NCI-H2227 (cell line): ENCODE results near the gene NPAS2.

Experiments
- DNase-seq: peaks from one replicate; lab custom pipeline; 2025; ENCODE audit not compliant: unreplicated experiment; lab: John Stamatoyannopoulos, UW

The NPAS2 gene, protein sequence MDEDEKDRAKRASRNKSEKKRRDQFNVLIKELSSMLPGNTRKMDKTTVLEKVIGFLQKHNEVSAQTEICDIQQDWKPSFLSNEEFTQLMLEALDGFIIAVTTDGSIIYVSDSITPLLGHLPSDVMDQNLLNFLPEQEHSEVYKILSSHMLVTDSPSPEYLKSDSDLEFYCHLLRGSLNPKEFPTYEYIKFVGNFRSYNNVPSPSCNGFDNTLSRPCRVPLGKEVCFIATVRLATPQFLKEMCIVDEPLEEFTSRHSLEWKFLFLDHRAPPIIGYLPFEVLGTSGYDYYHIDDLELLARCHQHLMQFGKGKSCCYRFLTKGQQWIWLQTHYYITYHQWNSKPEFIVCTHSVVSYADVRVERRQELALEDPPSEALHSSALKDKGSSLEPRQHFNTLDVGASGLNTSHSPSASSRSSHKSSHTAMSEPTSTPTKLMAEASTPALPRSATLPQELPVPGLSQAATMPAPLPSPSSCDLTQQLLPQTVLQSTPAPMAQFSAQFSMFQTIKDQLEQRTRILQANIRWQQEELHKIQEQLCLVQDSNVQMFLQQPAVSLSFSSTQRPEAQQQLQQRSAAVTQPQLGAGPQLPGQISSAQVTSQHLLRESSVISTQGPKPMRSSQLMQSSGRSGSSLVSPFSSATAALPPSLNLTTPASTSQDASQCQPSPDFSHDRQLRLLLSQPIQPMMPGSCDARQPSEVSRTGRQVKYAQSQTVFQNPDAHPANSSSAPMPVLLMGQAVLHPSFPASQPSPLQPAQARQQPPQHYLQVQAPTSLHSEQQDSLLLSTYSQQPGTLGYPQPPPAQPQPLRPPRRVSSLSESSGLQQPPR

DNA sequence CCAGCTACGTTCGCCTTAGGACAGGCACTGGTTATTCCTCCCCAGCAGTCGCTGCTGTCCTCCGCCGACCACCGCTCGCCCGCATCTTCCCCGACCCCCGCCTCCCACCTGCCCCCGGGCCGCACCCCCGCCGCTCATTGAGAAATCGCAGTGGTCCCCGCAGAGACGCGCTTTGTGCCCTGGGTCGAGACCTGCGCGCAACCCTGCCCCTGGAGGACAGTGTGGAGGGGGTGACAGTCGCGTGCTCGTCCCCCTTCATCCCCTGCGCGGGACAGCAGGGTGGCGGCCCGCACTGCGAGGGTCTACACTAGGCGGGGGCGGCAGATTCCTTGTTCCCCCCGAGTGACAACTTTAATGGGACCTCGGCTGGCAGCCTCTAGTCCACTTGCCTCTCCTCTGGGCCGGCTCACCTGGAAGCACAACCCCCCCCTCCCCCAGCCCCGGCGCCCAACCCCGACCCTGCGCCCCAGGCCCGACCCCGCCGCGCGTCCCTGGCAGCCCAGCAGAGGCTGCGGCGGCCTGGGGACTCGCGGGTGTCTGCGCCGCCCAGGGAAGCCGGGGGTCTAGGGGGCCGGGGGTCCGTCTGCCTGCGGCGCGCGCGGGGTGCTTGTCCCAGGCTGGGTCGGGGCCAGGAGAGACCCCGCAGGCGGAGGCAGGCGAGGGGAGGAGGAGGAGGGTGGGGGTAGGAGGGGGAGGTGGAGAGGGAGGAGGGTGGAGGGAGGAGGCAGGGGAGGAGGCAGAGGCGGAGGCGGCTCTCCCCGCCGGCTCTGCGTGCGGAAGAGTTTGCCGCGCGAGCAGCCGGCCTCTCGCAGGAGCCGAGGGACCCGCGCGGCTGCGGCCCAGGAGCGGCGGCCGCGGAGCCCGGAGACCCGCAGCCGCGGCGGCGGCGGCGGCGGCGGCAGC is at the start of gene NPAS2:
Gene NPAS2 (plus strand): TSS at position 770 of the 903 bp plus-strand sequence. CDS start 84,616 bp downstream, outside the sequence.
- DNase-seq: peak; percentile 39

DNA sequence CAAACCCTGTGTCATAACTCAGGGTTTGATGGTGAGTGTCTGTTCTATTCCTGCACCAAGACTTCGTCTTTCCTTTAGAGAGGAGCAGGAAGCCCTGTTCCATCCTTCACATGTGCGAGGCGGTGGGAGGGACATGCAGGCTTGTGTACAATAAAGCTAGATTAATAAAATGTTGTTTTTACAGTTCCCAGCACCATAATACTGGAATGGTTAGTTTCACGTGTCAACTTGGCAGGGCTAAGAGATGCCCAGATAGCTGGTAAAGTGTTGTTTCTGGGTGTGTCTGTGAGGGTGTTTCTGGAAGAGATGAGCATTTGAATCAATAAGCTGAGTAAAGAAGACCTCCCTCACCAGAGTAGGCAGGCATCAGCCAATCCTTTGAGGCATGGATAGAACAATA is 48.8 kb upstream of the NPAS2 start:
- DNase-seq: no peak

DNA sequence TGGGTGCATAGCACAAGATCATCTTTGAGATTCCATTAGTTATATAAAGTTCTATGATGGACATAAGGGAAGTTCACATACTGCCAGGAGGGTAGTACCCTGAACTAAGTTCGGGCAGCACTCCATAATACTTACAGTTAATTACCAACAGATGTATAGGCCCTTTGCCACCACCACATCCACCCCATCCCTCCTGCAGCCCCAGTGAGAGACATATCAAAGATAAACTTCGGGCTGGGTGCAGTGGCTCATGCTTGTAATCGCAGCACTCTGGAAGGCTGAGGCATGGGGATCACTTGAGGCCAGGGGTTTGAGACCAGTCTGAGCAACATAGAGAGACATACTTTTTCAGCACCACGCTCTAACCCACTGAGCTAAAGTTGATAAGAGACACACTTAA is 46.4 kb upstream of the NPAS2 start:
- DNase-seq: no peak

DNA sequence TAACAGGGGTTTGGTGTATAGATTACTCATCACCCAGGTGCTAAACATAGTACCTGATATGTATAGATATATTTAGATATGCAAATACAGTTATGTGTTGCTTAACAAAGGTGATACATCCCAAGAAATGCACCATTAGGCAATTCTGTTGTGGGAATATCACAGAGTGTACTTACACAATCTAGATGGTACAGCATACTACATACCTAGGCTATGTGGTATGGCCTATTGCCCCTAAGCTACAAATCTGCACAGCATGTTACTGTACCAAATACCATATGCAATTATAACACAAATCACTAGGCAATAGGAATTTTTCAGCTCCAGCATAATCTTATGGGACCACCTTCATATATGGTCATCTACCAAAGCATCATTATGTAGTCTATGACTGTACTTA is 43.5 kb upstream of the NPAS2 start:
- no peak for DNase-seq

DNA sequence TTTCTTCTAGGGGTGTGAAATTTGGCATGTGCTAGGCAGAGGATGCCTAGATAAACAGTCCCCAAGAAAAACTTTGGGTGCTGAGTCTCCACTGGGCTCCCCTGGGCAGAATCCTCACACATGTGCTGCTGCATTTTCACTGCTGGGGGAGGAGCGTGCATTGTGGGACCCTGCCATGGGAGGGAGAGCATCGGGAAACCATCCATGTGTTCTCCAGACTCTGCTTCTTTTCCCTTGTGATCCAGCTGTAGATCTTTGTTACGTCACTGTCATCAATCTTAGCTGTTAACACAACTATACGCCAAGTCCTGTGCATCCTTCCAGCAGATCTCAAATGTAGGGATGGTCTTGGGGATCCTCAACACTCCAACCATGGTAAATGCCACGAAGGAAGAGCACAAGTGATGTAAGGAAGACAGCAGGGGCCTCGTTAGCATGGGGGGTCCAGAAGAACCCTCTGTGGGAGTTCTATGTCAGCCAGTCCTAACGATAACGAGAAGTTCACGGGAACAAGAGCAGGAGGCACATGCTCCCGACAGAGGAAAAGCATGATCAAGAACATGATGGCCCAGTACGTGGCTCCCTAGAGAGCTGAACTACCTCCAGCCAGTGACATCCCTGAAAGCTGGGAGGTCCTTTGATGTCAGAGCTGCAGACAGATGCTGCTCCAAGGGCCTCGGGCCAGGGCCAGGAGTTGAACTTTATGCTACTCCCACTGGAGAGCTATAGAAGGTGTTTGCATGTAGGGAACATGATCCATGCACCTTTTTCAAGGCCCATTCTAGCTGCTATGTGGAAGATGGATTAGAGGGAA is 41.1 kb upstream of the NPAS2 start:
- no peak for DNase-seq

DNA sequence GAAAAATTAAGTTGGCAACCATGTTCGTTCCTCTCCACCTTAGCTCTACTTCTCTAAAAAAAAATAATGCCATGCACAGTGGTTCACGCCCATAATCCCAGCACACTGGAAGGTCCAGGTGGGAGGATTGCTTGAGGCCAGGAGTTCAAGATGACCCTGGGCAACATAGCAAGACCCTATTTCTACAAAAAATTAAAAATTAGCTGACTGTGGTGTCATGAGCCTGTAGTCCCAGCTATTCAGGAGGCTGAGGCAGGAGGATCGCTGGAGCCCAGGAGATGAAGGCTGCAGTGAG is 40.1 kb upstream of the NPAS2 start:
- DNase-seq: no peak

DNA sequence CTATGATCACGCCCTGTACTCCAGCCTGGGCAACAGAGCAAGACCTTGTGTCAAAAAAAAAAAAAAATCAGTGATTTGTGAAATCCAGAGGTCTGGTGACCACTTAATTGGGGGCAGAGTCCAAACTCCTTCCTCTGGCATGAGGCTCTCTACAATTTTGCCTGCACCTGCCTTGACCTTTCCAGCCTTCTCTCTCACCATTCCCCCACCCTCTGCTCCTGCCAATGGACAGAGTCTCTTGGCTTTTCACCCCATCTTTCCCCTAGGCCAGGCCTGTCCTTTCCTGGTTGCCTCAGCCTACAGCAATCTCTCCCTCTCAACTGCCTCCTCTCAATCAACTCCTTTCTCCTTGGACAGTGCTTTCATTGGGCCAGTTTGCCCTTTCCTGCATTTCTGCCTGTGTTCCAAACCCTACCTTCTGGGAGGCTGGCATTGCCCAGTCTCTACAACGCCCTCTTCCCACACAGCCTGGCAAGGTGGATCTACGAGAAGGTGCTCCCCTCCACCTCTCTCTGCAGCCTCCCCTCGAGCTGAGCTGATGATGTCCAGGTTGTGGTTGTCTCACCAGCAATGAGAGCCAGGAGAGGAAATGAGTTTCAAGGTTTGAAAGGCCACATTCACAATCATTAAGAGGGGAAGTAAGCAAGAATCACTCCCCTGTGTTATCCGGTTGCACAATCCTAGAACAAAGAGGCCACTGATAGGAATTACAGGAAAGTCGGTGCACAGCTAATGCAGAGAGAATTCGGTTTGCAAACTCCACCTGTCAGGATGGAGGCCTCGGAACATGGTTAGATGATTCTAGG is 39.5 kb upstream of the NPAS2 start:
- no peak for DNase-seq

DNA sequence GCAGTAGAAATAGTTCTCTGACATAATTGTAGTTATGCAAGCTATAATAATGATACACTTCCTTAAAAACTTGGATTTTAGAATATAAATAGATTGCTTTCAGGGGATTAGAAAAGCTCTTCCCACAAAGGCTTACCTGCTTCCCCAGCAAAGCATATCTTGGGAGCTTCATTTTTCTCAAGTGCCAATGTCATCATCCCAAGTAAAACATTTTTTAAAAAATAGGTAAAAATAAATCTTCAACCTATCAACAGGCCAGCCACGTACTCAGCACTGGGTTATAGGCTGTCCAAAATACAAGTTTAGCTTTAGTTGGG is 39.0 kb upstream of the NPAS2 start:
- no peak for DNase-seq

DNA sequence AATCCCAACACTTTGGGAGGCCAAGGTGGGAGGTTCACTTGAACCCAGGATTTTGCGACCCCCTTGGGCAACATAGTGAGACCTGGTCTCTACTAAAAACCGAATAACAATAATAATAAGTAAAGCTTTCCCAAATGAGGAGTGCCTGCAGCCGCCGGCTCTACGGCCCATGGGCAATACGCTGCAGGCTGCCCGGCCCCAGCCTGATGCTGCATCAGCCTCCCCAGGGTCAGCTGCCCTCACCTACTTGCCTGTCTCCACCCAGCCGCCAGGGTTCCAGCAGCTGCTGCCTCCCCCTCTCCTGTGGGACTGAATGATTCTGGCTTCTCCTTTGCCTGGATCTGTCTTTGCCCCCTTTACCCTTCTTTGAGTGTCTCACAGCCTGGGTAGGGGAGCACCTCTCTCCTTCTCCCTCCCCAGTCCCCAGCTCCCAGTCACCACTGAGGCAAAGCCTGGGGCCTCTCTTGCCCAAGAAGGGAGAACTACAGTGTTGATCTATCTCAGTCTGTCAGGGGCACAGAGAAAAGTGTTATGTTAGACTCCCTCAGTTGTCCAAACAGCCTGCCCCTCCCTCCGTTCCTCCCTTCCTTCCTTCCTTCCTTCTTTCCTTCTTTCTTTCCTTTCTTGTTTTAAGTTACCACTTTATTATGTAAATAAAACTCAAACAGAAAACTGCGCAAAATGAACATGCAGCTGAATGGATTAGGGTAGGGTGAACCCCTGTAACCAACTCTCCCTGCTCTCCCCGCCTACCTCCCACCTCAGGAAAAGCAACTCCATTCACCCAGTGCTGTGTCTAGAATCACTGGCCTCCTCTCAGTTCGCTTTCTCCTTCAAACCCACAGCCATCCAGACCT is 38.2 kb upstream of the NPAS2 start:
- DNase-seq: no peak

DNA sequence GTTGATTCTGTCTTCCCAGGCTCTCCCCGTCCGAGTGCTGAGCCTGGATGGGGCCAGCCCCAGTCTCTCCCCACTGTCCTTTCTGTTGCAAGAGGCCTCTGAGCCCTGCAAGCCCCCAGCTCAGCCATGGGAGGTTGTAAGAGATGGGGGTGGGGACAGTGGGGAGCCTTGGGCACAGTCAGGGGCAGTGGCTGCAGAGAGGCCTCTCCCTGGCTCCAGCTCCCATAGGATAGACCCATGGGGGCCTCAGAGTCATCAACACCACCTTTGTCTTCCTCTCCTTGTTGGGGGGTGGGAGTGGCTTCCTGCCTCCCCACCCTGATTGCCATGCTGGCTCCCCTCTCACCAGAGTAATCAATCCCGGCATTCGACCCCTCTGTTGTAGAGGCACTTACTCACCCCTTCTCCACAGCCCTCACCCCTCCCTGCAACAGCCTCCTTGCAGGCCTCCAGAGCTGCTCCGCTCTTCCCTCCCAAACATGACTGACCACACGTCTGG is 37.5 kb upstream of the NPAS2 start:
- no peak for DNase-seq

DNA sequence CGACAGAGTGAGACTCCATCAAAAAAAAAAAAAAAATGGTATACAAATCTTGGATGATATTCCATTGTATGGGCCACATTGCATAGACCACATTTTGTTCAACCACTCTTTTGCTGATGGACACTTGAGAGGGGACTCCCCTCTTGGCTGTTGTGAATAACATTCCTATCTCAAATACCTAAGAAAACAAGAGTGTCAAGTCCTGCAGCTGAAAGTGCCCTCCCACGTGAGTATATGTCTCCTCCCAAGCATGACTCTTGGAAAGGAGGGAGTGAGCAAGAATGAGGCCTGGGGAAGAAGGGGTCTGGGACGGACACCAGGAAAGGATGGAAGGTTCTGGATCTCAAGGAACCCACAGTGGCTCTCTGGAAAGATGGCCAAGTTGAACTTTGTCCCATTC is 36.0 kb upstream of the NPAS2 start:
- no peak for DNase-seq

DNA sequence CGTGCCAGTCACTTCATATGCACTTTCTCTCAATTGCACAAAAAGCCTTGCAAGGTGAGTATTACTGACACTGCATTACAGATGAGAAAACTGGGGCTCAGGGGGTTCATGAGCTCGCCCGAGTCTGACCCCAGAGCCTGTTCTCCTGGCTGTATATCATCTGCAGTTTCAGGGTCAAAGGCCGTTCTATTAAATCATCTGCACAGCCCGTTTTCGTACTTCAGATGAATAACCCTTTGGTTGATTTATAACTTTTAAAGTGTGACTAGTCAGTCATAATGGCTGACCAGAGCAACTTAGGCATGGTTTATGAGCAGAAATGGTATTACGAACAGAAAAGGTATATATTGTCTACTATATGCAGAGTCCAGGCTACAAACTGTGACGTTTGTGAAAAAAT is 35.3 kb upstream of the NPAS2 start:
- DNase-seq: no peak

DNA sequence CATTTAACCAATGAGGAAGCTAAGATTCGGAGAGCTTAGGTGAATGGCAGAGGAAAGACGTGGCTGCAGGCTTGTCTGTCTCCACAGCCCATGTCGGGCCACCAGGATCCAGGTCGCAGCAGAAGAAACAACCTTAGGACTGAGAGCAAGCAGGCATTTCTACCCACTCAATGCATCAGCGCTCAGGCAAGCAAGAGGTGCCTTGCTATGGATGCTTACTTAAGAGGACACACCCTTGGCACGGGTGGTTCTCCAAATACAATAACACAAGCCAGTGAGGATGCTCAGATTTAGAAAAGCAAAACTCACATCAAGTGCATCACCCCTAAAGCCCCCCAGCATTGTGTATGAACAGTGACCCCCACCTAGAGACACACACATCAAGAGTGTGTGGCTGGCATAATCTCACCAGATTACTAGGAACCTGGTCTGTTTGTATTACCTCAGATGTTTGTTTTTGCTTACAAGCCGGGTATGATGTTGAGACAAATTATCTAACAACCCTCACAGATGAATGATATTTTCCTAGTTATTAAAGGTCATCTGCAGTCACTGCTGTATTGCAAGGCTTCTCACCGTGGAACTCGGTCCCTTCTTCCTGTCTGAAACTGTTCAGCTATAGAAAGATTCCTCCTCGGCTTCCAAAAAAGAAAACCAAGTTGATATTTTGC is 34.2 kb upstream of the NPAS2 start:
- DNase-seq: no peak

DNA sequence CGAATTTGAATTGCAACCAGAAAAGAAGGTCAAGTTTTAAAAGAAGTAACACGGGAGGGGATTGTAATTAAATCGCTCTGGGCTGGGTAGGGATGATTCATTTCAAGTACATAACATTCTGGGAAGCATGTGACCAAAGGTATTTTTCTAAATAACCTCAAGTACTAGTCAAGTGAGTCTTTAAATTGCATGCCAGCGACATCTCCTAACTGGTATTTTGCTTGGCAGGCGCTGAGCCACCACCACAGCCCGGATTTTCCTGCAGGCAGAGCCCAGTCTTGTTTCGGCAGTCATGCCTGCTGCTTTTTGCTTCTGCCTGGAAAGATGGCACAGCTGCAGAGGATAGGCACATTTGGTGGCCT is 33.7 kb upstream of the NPAS2 start:
- no peak for DNase-seq

DNA sequence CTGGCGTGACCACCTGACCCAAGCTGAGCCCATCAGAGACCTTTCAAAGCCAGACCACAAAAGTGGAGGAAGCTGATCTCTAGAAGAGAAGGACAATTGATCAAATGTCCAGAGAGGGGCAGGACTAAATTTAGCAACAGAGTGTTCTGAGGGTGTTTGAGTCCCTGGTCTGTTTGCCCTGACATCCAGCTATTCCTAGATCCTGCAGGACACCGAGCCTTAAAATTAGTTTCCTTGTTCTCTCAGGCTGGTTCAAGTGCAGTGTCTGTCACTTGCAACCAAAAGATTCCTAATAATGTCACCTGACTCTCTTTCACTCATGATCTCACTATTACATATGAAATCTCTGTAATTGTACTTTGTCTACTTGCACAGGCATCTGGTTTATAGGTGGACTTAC is 33.0 kb upstream of the NPAS2 start:
- DNase-seq: no peak

DNA sequence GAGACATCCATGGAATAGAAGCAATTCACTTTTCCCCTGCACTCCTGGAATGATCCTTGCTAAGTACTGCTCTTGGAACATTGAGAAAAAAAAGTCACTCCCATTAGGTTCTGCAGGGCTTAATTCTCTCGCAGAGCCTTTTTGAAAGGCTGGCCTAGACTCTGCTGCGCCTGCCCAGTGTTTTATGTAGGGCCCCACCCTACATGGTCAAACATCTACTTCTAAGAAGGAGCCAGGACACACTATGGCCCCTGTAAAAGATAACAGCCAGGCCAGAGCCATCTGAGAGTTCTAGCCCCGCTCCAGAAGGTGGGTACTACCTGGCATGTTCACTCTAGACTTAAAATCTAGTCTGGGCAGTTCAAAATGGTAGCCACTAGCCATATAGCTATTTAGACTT is 30.6 kb upstream of the NPAS2 start:
- no peak for DNase-seq

DNA sequence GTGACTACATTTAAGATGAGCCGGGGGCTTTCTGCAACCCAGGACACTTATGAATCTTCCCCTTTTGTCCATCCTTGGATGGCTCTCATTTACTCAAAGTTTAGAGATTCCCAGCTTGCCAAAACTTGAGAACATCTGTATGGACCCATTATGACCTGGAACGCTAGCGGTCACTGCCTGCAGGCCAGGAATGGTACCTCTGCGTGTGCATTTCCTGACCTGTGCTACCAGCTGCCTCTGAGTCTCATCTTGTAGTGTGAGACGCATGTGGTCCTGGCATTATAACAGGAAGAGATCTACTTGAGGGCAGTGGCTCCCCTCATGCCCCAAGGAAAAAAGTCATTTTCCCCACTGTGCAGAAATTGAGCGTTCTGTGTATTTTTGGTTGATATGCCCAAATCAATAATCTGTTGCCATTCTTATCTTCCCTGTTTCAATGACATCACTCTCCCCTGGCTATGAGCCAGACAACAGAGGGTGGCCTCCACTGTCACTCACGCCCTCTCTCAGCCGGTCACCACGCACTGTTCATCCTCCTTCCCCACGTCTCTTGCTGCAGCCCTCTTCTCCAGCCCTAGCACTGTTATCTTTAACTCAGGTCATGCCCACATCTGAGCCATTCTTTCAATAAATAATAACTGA is 28.5 kb upstream of the NPAS2 start:
- DNase-seq: no peak

DNA sequence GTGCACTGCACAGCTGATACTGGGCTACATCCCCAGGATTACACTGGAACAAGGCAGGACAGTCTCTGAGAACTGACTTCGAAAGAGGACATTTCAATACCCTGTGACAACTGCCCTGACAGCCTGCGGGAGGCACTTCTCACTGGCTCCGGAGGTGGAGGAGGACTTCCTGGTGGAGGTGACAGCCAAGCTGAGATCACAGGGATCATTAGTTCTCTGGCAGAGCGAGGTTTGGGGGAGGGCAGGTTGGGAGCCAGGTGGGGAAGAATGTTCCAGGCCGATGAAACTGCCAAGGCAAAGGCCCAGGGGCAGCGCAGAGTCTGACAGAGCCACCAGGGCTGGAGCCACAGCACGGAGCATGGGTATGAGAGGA is 28.0 kb upstream of the NPAS2 start:
- no peak for DNase-seq
